Measurements from ENCODE around the gene LCN9.

Gene LCN9

GRCh38 chr9:135662758-135663450 lies at the start of gene LCN9:
Gene LCN9 (plus strand): TSS chr9:135663309. CDS start chr9:135663322, 13 bp downstream.
- no peaks in the 10 kb centered on the region for H3K36me3 ChIP-seq (ENCODE audit: insufficient read depth, low read length)
- H3K4me1 ChIP-seq (ENCODE audit: control insufficient read depth, insufficient read depth, low read length, unreplicated experiment): peaks cover 2% of the 10 kb centered on the region
- no peaks in the 10 kb centered on the region for H3K79me2 ChIP-seq (ENCODE audit: control insufficient read depth, insufficient read depth, low read length, unreplicated experiment)
- no peak within 1 kb of the TSS for H3K27ac ChIP-seq (ENCODE audit: low read depth, low read length)
- peaks cover 7% of the 10 kb centered on the region for H3K27me3 ChIP-seq (ENCODE audit: insufficient read depth, low read length)
- no peak within 1 kb of the TSS for H2AFZ ChIP-seq (ENCODE audit: low read length, unreplicated experiment)
- no peak within 1 kb of the TSS for H3K4me3 ChIP-seq (ENCODE audit: low read depth, low read length)

GRCh38 chr9:135613946-135614805 lies 48.9 kb upstream of the LCN9 start:
- peaks cover 26% of the 10 kb centered on the region for H3K27me3 ChIP-seq (ENCODE audit: insufficient read depth, low read length)
- no peaks in the 10 kb centered on the region for H3K79me2 ChIP-seq (ENCODE audit: control insufficient read depth, insufficient read depth, low read length, unreplicated experiment)
- no peak overlapping the region for H3K27ac ChIP-seq (ENCODE audit: low read depth, low read length)
- H3K4me1 ChIP-seq (ENCODE audit: control insufficient read depth, insufficient read depth, low read length, unreplicated experiment): no peaks in the 10 kb centered on the region
- no peak overlapping the region for H3K4me3 ChIP-seq (ENCODE audit: low read depth, low read length)
- no peak overlapping the region for H2AFZ ChIP-seq (ENCODE audit: low read length, unreplicated experiment)
- H3K36me3 ChIP-seq (ENCODE audit: insufficient read depth, low read length): no peaks in the 10 kb centered on the region

- Histone ChIP-seq H3K27me3 (ENCODE audit: insufficient read depth, low read length) (peaks cover 30% of the 10 kb centered on the region), H3K36me3 (ENCODE audit: insufficient read depth, low read length) (no peaks in the 10 kb centered on the region), H2AFZ (ENCODE audit: low read length, unreplicated experiment) (no peak overlapping the region), H3K4me3 (ENCODE audit: low read depth, low read length) (no peak overlapping the region), H3K79me2 (ENCODE audit: control insufficient read depth, insufficient read depth, low read length, unreplicated experiment) (no peaks in the 10 kb centered on the region), H3K4me1 (ENCODE audit: control insufficient read depth, insufficient read depth, low read length, unreplicated experiment) (no peaks in the 10 kb centered on the region), H3K27ac (ENCODE audit: low read depth, low read length) (no peak overlapping the region)
Measured at GRCh38 chr9:135614821-135615665, 48.1 kb upstream of the LCN9 start.

- peaks cover 38% of the 10 kb centered on the region for H3K27me3 ChIP-seq (ENCODE audit: insufficient read depth, low read length)
- no peak overlapping the region for H2AFZ ChIP-seq (ENCODE audit: low read length, unreplicated experiment)
- H3K27ac ChIP-seq (ENCODE audit: low read depth, low read length): no peak overlapping the region
- H3K36me3 ChIP-seq (ENCODE audit: insufficient read depth, low read length): no peaks in the 10 kb centered on the region
- H3K4me1 ChIP-seq (ENCODE audit: control insufficient read depth, insufficient read depth, low read length, unreplicated experiment): no peaks in the 10 kb centered on the region
- H3K4me3 ChIP-seq (ENCODE audit: low read depth, low read length): no peak overlapping the region
- no peaks in the 10 kb centered on the region for H3K79me2 ChIP-seq (ENCODE audit: control insufficient read depth, insufficient read depth, low read length, unreplicated experiment)
Measured at GRCh38 chr9:135615666-135616618, 47.2 kb upstream of the LCN9 start.

- H2AFZ ChIP-seq (ENCODE audit: low read length, unreplicated experiment): no peak overlapping the region
- peaks cover 46% of the 10 kb centered on the region for H3K27me3 ChIP-seq (ENCODE audit: insufficient read depth, low read length)
- H3K4me3 ChIP-seq (ENCODE audit: low read depth, low read length): no peak overlapping the region
- H3K27ac ChIP-seq (ENCODE audit: low read depth, low read length): no peak overlapping the region
- no peaks in the 10 kb centered on the region for H3K4me1 ChIP-seq (ENCODE audit: control insufficient read depth, insufficient read depth, low read length, unreplicated experiment)
- H3K36me3 ChIP-seq (ENCODE audit: insufficient read depth, low read length): no peaks in the 10 kb centered on the region
- no peaks in the 10 kb centered on the region for H3K79me2 ChIP-seq (ENCODE audit: control insufficient read depth, insufficient read depth, low read length, unreplicated experiment)
Measured at GRCh38 chr9:135616619-135617537, 46.2 kb upstream of the LCN9 start.

- Histone ChIP-seq H3K36me3 (ENCODE audit: insufficient read depth, low read length) (no peaks in the 10 kb centered on the region), H3K4me3 (ENCODE audit: low read depth, low read length) (no peak overlapping the region), H3K4me1 (ENCODE audit: control insufficient read depth, insufficient read depth, low read length, unreplicated experiment) (no peaks in the 10 kb centered on the region), H3K79me2 (ENCODE audit: control insufficient read depth, insufficient read depth, low read length, unreplicated experiment) (no peaks in the 10 kb centered on the region), H3K27me3 (ENCODE audit: insufficient read depth, low read length) (peaks cover 53% of the 10 kb centered on the region), H3K27ac (ENCODE audit: low read depth, low read length) (no peak overlapping the region), H2AFZ (ENCODE audit: low read length, unreplicated experiment) (no peak overlapping the region)
Measured at GRCh38 chr9:135617538-135617900, 45.6 kb upstream of the LCN9 start.

- peaks cover 57% of the 10 kb centered on the region for H3K27me3 ChIP-seq (ENCODE audit: insufficient read depth, low read length)
- H3K36me3 ChIP-seq (ENCODE audit: insufficient read depth, low read length): no peaks in the 10 kb centered on the region
- H3K4me1 ChIP-seq (ENCODE audit: control insufficient read depth, insufficient read depth, low read length, unreplicated experiment): no peaks in the 10 kb centered on the region
- H3K27ac ChIP-seq (ENCODE audit: low read depth, low read length): no peak overlapping the region
- no peak overlapping the region for H3K4me3 ChIP-seq (ENCODE audit: low read depth, low read length)
- H3K79me2 ChIP-seq (ENCODE audit: control insufficient read depth, insufficient read depth, low read length, unreplicated experiment): no peaks in the 10 kb centered on the region
- no peak overlapping the region for H2AFZ ChIP-seq (ENCODE audit: low read length, unreplicated experiment)
Measured at GRCh38 chr9:135617991-135618411, 45.1 kb upstream of the LCN9 start.

GRCh38 chr9:135618866-135619598 lies 44.1 kb upstream of the LCN9 start:
- H3K27ac ChIP-seq (ENCODE audit: low read depth, low read length): no peak overlapping the region

GRCh38 chr9:135619599-135619886 lies 43.6 kb upstream of the LCN9 start:
- H3K27me3 ChIP-seq (ENCODE audit: insufficient read depth, low read length): peaks cover 62% of the 10 kb centered on the region
- no peak overlapping the region for H3K27ac ChIP-seq (ENCODE audit: low read depth, low read length)
- no peak overlapping the region for H3K4me3 ChIP-seq (ENCODE audit: low read depth, low read length)
- H3K36me3 ChIP-seq (ENCODE audit: insufficient read depth, low read length): no peaks in the 10 kb centered on the region
- no peaks in the 10 kb centered on the region for H3K79me2 ChIP-seq (ENCODE audit: control insufficient read depth, insufficient read depth, low read length, unreplicated experiment)
- H2AFZ ChIP-seq (ENCODE audit: low read length, unreplicated experiment): no peak overlapping the region
- H3K4me1 ChIP-seq (ENCODE audit: control insufficient read depth, insufficient read depth, low read length, unreplicated experiment): no peaks in the 10 kb centered on the region

More at GRCh38 chr9:135618866-135619598, 44.1 kb upstream of the LCN9 start:
- H3K27me3 ChIP-seq (ENCODE audit: insufficient read depth, low read length): peaks cover 62% of the 10 kb centered on the region
- no peak overlapping the region for H3K4me3 ChIP-seq (ENCODE audit: low read depth, low read length)
- no peaks in the 10 kb centered on the region for H3K79me2 ChIP-seq (ENCODE audit: control insufficient read depth, insufficient read depth, low read length, unreplicated experiment)
- no peaks in the 10 kb centered on the region for H3K4me1 ChIP-seq (ENCODE audit: control insufficient read depth, insufficient read depth, low read length, unreplicated experiment)
- no peak overlapping the region for H2AFZ ChIP-seq (ENCODE audit: low read length, unreplicated experiment)
- no peaks in the 10 kb centered on the region for H3K36me3 ChIP-seq (ENCODE audit: insufficient read depth, low read length)

Data from ACC112 (cell line).